CD4-positive, alpha-beta T cell treated with Interleukin-15 for 4 hours (primary cell): ENCODE measurements around the gene PTMA.
"Not testable (repeated sequence)": the region's sequence is repeated elsewhere in the genome, so short reads cannot be mapped to it uniquely, and the experiment has no call there.

ENCODE experiments used
- DNase-seq: peaks from one replicate; pipeline ENCODE4 v3.0.0-alpha.2; 2020; ENCODE audit warnings: low spot score

PTMA gene

DNA sequence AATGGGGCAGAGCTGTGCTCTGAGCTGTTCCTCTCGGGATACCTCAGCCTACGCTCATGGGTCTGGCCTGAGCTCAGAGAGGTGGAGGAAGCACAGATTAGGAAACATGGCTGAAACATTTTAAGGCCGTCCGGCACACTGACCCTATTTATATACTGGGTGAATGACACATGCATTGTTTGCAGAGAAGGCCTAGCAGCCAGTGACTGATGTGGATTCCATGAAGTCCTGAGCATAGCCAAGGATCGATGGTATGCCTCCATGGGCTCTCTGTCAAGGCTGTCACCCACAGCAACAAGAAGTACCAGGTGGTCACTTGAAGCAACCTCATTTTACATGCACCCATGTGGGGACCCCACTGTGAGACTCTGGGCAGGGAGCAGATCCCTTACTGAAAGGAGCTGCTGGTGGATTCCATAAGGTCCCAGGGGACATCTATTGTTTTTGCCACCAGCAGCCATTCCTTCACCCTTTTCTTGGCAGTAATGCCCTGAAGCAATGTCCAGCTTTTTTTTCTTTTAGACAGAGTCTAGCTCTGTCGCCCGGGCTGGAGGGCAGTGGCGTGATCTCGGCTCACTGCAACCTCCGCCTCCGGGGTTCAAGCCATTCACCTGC, 8.4 kb downstream of the PTMA start:
- no peak for DNase-seq

GRCh38 chr2:231717281-231718171, 9.2 kb downstream of the PTMA start:
- no peak for DNase-seq

GRCh38 chr2:231718799-231719198, 10.5 kb downstream of the PTMA start:
- DNase-seq = no peak

- no peak for DNase-seq
These were observed 12.1 kb downstream of the PTMA start for GRCh38 chr2:231720292-231720986.

- no peak for DNase-seq
These were observed 13.0 kb downstream of the PTMA start for GRCh38 chr2:231720987-231721966.

- DNase-seq = no peak
These were observed 14.5 kb downstream of the PTMA start for GRCh38 chr2:231722721-231723307.

- no peak for DNase-seq
These were observed 17.2 kb downstream of the PTMA start for GRCh38 chr2:231725476-231725875.

DNA sequence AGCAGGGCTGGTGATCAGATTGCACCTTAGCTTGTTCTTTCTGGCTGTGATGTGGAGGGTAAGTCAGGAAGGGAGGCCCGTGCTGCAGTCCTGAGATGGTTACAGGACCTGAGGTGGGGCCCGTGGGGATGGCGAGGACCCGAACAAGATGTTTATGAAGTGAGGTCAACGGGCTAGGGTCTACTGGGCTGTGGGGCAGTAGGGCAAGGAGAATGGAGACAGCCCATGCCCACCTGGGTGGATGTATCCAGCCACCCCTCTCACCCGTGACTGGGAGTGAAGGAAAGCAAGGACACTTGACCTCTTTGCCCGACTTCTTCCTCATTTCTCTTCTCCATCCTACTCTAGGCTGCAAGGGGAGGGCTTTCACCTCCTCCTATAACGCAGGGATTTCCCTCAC, 18.0 kb downstream of the PTMA start:
- DNase-seq = no peak

GRCh38 chr2:231727621-231728020, 19.3 kb downstream of the PTMA start:
- DNase-seq = no peak

- DNase-seq = no peak
These were observed 24.3 kb downstream of the PTMA start for GRCh38 chr2:231732604-231733003.

GRCh38 chr2:231737761-231738160, 29.4 kb downstream of the PTMA start:
- DNase-seq = no peak

GRCh38 chr2:231743376-231744116, 35.2 kb downstream of the PTMA start:
- DNase-seq = no peak

DNA sequence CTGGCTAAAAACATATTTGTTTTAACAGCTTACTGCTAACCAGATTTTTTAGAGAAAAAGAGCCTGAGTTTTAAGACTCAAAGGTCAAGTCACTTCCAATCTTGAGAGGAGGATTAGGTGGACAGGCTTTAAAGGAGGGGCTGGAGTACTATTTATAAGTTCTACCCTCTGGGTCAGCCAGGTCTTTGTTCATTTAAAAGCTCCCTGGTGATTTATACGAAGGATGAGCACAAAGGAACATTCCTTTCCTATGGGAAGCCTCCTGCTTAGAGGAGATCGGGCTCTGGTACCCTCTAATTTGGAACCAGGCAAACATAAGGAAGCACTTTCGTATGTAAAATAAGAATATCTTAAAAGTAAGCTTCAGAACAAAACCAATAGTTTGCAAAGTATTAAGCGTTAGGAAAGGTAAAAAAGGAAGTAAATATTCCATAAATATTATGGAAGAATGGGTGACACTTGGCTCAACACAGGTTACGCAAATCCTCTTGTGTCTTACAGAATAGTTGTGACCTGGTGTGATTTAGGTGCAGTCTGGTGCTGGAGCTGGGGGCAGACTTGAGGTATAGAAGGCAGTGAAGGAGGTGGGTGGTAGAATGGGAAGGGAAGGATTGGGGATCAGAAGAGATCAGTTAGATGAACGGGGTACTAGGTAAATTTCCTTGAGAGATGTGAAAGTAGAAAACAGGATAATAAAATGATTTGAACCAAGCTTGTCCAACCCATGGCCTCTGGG, 37.1 kb downstream of the PTMA start:
- no peak for DNase-seq

DNA sequence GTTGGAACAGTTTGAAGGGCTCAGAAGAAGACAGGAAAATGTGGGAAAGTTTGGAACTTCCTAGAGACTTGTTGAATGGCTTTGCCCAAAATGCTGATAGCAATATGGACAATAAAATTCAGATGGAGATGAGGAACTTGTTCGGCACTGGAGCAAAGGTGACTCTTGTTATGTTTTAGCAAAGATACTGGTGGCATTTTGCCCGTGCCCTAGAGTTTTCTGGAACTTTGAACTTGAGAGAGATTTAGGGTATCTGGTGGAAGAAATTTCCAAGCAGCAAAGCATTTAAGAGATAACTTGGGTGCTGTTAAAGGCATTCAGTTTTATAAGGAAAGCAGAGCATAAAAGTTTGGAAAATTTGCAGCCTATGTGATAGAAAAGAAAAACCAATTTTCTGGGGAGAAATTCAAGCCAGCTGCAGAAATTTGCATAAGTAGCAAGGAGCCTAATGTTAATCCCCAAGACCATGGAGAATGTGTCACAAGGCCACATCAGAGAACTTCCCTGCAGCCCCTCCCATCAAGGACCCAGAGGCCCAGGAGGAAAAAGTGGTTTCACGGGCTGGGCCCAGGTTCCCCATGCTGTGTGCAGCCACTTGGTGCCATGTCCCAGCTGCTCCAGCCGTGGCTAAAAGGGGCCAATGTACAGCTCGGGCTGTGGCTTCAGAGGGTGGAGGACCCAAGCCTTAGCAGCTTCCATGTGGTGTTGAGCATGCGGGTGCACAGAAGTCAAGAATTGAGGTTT, 40.0 kb downstream of the PTMA start:
- DNase-seq = not testable (repeated sequence)

DNA sequence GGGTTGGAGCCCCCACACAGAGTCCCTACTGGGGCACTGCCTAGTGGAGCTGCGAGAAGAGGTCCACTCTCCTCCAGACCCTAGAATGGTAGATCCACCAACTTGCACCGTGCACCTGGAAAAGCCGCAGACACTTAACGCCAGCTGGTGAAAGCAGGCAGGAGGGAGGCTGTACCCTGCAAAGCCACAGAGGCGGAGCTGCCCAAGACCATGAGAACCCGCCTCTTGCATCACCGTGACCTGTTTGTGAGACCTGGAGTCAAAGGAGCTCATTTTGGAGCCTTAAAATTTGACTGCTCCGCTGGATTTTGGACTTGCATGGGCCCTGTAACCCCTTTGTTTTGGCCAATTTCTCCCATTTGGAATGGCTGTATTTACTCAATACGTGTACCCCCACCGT, 40.7 kb downstream of the PTMA start:
- DNase-seq = not testable (repeated sequence)

GRCh38 chr2:231751042-231751815, 42.9 kb downstream of the PTMA start:
- no peak for DNase-seq

GRCh38 chr2:231752061-231752460, 43.7 kb downstream of the PTMA start:
- DNase-seq = no peak

- DNase-seq = no peak
These were observed 53.4 kb downstream of the PTMA start for GRCh38 chr2:231761735-231762134.
